ENCODE results near the gene PANX1. TPM values are rescaled to one million over a fixed set of nuclear protein-coding genes. Genes with fewer than 3 reads are reported as not detected.

The PANX1 gene
- total RNA-seq, 1 donor from 2014 or later: 19.9 TPM

- intact Hi-C loops (cut with micrococcal nuclease): no loop called here
- no peak for DNase-seq
- H3K27ac ChIP-seq (replicated peaks): no peak overlapping the region
Observed at GRCh38 chr11:94142308-94143281, 14.0 kb downstream of the PANX1 start.

DNA sequence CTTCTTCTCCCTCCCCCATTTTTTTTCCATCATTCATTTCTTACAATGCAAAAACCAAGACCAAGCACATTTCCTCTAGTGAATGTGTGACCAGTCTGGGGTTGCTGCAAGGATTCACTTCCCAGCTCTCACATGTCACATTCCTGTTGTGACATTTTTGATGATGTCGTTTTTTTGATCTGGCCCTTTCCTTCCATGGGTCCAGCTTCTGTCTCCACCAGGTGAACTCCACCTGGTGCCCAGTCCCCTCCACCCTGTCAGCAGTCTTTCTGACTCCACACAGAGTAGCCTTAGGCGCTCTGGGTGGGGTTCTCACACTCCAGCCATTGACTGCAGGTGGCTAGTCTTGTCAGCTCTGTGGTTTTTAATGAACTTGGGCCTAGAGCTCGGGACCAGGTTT lies 15.6 kb downstream of the PANX1 start:
- no peaks in the 10 kb centered on the region for H3K27me3 ChIP-seq (ENCODE audit: low read depth)
- H3K27ac ChIP-seq (replicated peaks): no peak overlapping the region
- H3K4me3 ChIP-seq: no peak overlapping the region
- H3K9me3 ChIP-seq (replicated peaks): no peaks in the 10 kb centered on the region
- H3K4me1 ChIP-seq: peaks cover 88% of the 10 kb centered on the region
- H3K36me3 ChIP-seq: no peaks in the 10 kb centered on the region
- no peak for TF ChIP-seq CTCF (IDR thresholded peaks at IDR 0.05; ENCODE audit: borderline replicate concordance)
- intact Hi-C loops (cut with micrococcal nuclease): no loop called here
- no peak for DNase-seq

More at GRCh38 chr11:94142308-94143281, 14.0 kb downstream of the PANX1 start:
- Histone ChIP-seq H3K4me1 (peaks cover 86% of the 10 kb centered on the region), H3K4me3 (no peak overlapping the region), H3K27me3 (ENCODE audit: low read depth) (no peaks in the 10 kb centered on the region), H3K36me3 (no peaks in the 10 kb centered on the region), H3K9me3 (replicated peaks) (no peaks in the 10 kb centered on the region)
- no peak for TF ChIP-seq CTCF (IDR thresholded peaks at IDR 0.05; ENCODE audit: borderline replicate concordance)

DNA sequence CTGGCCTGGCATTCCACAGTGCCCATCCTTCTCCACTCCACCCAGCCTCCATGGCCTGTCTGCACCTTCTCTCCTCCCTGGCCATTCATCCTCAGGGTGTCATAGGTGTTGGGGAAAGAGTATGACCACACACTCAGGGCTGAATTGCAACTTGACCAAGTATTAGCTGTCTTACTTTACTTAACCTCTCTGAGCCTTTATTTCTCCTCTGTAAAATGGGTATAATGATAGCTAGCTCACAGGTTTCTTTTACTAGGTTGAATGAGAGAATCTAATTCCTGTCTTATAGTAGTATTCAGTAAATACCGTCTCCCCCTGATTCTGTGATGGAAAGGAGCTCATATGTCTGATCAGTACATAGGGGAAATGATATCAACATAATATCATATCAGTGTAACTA lies 16.0 kb downstream of the PANX1 start:
- no peak overlapping the region for H3K27ac ChIP-seq (replicated peaks)
- no peak overlapping the region for H3K4me3 ChIP-seq
- H3K9me3 ChIP-seq (replicated peaks): no peaks in the 10 kb centered on the region
- H3K4me1 ChIP-seq: peaks cover 88% of the 10 kb centered on the region
- no peaks in the 10 kb centered on the region for H3K27me3 ChIP-seq (ENCODE audit: low read depth)
- TF ChIP-seq CTCF (IDR thresholded peaks at IDR 0.05; ENCODE audit: borderline replicate concordance): no peak
- DNase-seq: no peak
- intact Hi-C loops (cut with micrococcal nuclease): no loop called here
- no peaks in the 10 kb centered on the region for H3K36me3 ChIP-seq

DNA sequence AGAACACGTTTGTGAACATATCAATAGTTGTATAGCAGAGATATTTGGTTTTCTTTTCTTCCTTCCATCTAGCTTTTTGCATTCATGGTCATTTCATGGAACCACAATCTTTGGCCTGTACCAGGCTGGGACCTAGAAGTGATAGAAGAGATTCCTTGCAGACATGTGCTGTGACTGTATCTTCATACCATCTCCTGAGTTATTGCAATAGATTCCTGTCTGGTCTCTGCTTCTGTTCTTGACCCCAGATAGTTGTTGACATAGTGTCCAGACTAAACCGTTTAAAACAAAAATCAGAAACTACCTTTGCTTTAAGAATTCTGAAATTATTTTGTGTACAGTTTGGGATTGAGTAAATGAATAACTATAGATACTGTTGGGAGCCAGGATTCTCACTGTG lies 16.8 kb downstream of the PANX1 start:
- DNase-seq: no peak
- H3K27me3 ChIP-seq (ENCODE audit: low read depth): no peaks in the 10 kb centered on the region
- no peaks in the 10 kb centered on the region for H3K9me3 ChIP-seq (replicated peaks)
- H3K27ac ChIP-seq (replicated peaks): no peak overlapping the region
- intact Hi-C loops (cut with micrococcal nuclease): no loop called here
- peaks cover 88% of the 10 kb centered on the region for H3K4me1 ChIP-seq
- no peak overlapping the region for H3K4me3 ChIP-seq
- TF ChIP-seq CTCF (IDR thresholded peaks at IDR 0.05; ENCODE audit: borderline replicate concordance): no peak
- no peaks in the 10 kb centered on the region for H3K36me3 ChIP-seq

- Histone ChIP-seq H3K36me3 (no peaks in the 10 kb centered on the region), H3K27me3 (ENCODE audit: low read depth) (no peaks in the 10 kb centered on the region), H3K4me1 (peaks cover 90% of the 10 kb centered on the region), H3K4me3 (no peak overlapping the region), H3K9me3 (replicated peaks) (no peaks in the 10 kb centered on the region), H3K27ac (replicated peaks) (peak overlapping the region; percentile 16)
- no peak for TF ChIP-seq CTCF (IDR thresholded peaks at IDR 0.05; ENCODE audit: borderline replicate concordance)
- intact Hi-C loops (cut with micrococcal nuclease): no loop called here
- DNase-seq: no peak
Observed at GRCh38 chr11:94145916-94146315, 17.3 kb downstream of the PANX1 start.

Measured in left ventricle myocardium inferior (tissue), 1 donor.